Hepatocyte (in vitro differentiated cells): ENCODE measurements around the gene XYLT1. TPM values are rescaled to one million over a fixed set of nuclear protein-coding genes. Genes with fewer than 3 reads are reported as not detected.

Experiments
- DNase-seq: peaks from one replicate; pipeline ENCODE4 v3.0.0-alpha.2; 2016; ENCODE audit warnings: low spot score
- H2AFZ ChIP-seq: fragments of 200-600 bp; sonication (generic); 2 replicates; pipeline ENCODE4 v1.6.0; 2016; ENCODE audit warnings: antibody characterized with exemption, mild to moderate bottlenecking
- H3K27ac ChIP-seq: fragments of 200-600 bp; sonication (generic); 2 replicates; pipeline ENCODE4 v1.5.1; 2016; ENCODE audit warnings: mild to moderate bottlenecking
- H3K27me3 ChIP-seq: fragments of 200-600 bp; sonication (generic); 2 replicates; pipeline ENCODE4 v1.6.1; 2016
- H3K36me3 ChIP-seq: fragments of 200-600 bp; sonication (generic); replicated peaks from 2 replicates; pipeline ENCODE4 v1.5.1; 2016; ENCODE audit warnings: low read depth; ENCODE audit not compliant: insufficient read depth
- H3K4me1 ChIP-seq: fragments of 200-600 bp; sonication (generic); 2 replicates; pipeline ENCODE4 v1.5.1; 2016; ENCODE audit warnings: mild to moderate bottlenecking, moderate library complexity; ENCODE audit not compliant: insufficient read depth
- H3K4me2 ChIP-seq: fragments of 200-600 bp; sonication (generic); 2 replicates; pipeline ENCODE4 v1.6.0; 2016
- H3K4me3 ChIP-seq: fragments of 200-600 bp; sonication (generic); 2 replicates; pipeline ENCODE4 v1.5.1; 2016; ENCODE audit warnings: mild to moderate bottlenecking
- H3K79me2 ChIP-seq: fragments of 200-600 bp; sonication (generic); 2 replicates; pipeline ENCODE4 v1.6.0; 2017; ENCODE audit warnings: mild to moderate bottlenecking
- H3K9me2 ChIP-seq: fragments of 200-600 bp; sonication (generic); replicated peaks from 2 replicates; pipeline ENCODE4 v1.6.0; 2017; ENCODE audit warnings: mild to moderate bottlenecking; ENCODE audit not compliant: insufficient read depth
- H3K9me3 ChIP-seq: fragments of 200-600 bp; sonication (generic); 2 replicates; pipeline ENCODE4 v1.5.1; 2016; ENCODE audit warnings: low read depth, mild to moderate bottlenecking
- H4K20me1 ChIP-seq: fragments of 200-600 bp; sonication (generic); 2 replicates; pipeline ENCODE4 v1.6.0; 2016; ENCODE audit warnings: mild to moderate bottlenecking; ENCODE audit not compliant: insufficient read depth, poor library complexity, severe bottlenecking
- EZH2 ChIP-seq: fragments of 200-600 bp; sonication (generic); IDR thresholded peaks from 2 replicates; pipeline ENCODE4 v1.6.1; 2016; ENCODE audit warnings: antibody characterized with exemption, mild to moderate bottlenecking, borderline replicate concordance
- EZH2phosphoT487 ChIP-seq: fragments of 200-600 bp; sonication (generic); IDR thresholded peaks from one replicate; pipeline ENCODE4 v1.6.1; 2018; ENCODE audit warnings: antibody characterized with exemption, mild to moderate bottlenecking, low read depth, moderate library complexity; ENCODE audit not compliant: unreplicated experiment, severe bottlenecking
- WGBS: methylation state at CpG from one replicate; pipeline ENCODE4 v1.1.6; 2016; ENCODE audit warnings: low lambda C conversion rate; ENCODE audit errors: missing lambda C conversion rate; 5-methylcytosine and 5-hydroxymethylcytosine counted together
- polyA plus RNA-seq: library from polyadenylated mRNA; unstranded; fragments of >200 nt; fragmentation: Nextera tagmentation; extraction: Ambion mirVana; gene quantifications from 2 replicates; pipeline ENCODE4 v1.2.1, GENCODE V29; 2016
- total RNA-seq: library from RNA; depleted of rRNA; stranded (reverse); fragments of >200 nt; gene quantifications from 2 replicates; pipeline ENCODE4 v1.2.3, GENCODE V29; 2014
- TF ChIP-seq, protein P1 (sequence below): fragments of 200-600 bp; sonication (generic); IDR thresholded peaks from 2 replicates; pipeline ENCODE4 v1.5.1; 2016; ENCODE audit warnings: antibody characterized with exemption, mild to moderate bottlenecking; ENCODE audit not compliant: poor library complexity

Gene XYLT1
- total and polyA plus RNA-seq, 2 experiments from 2014 or later = 6.9 to 13.7 TPM

DNA sequence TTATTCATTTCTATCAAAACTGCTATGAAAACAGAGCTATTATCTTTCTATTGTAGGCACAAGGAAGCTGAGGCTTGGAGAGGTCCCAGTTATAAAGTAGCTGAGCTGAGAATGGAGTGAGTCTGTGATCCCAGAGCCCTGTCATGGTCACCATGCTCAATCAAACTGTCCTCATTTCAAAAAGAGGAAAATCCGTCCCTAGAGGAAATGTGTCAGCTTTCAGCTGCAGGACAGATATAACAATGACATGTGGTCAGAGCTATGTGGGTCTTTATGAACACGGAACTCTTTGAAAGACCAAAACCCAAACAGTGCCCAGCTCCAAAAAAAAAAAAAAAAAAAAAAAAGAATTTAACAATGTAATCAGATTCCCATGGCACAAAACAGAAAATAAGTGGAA lies 266.1 kb downstream of the XYLT1 start:
- Histone ChIP-seq H3K79me2 (no peaks in the 10 kb centered on the region), H4K20me1 (no peaks in the 10 kb centered on the region), H2AFZ (no peak overlapping the region), H3K4me3 (no peak overlapping the region), H3K36me3 (no peaks in the 10 kb centered on the region), H3K27me3 (no peaks in the 10 kb centered on the region), H3K9me2 (no peaks in the 10 kb centered on the region), H3K27ac (no peak overlapping the region), H3K4me1 (peaks cover 6% of the 10 kb centered on the region), H3K4me2 (no peak overlapping the region), H3K9me3 (no peaks in the 10 kb centered on the region)
- 62% methylated on average over 2 of the region's 2 CpGs for WGBS
- TF ChIP-seq EZH2phosphoT487 = no peak
- TF ChIP-seq, protein P1, sequence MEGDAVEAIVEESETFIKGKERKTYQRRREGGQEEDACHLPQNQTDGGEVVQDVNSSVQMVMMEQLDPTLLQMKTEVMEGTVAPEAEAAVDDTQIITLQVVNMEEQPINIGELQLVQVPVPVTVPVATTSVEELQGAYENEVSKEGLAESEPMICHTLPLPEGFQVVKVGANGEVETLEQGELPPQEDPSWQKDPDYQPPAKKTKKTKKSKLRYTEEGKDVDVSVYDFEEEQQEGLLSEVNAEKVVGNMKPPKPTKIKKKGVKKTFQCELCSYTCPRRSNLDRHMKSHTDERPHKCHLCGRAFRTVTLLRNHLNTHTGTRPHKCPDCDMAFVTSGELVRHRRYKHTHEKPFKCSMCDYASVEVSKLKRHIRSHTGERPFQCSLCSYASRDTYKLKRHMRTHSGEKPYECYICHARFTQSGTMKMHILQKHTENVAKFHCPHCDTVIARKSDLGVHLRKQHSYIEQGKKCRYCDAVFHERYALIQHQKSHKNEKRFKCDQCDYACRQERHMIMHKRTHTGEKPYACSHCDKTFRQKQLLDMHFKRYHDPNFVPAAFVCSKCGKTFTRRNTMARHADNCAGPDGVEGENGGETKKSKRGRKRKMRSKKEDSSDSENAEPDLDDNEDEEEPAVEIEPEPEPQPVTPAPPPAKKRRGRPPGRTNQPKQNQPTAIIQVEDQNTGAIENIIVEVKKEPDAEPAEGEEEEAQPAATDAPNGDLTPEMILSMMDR = no peak
- TF ChIP-seq EZH2 = no peak
- no peak for DNase-seq

DNA sequence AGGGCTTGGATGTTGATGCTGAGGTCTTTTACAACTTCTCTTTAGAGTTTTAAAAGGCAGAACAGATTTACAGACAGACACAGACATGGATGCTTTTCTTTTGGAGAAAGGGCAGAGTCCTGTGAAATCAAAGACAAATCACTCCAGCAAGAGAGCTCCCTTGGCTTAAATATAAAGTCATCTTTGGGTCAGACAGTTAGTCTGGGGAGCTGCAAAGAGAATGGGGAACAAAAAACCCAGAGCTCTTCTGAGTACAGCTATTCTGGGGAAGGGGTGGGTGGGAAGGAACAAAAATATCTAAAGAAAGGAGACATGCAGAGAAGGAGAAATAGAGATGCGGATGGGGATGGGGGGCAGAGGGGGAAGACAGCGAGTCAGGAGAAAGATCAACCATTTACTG lies 266.6 kb downstream of the XYLT1 start:
- Histone ChIP-seq H3K27me3 (no peaks in the 10 kb centered on the region), H3K27ac (no peak overlapping the region), H3K36me3 (peaks cover under 1% of the 10 kb centered on the region), H3K4me2 (no peak overlapping the region), H2AFZ (no peak overlapping the region), H3K4me3 (no peak overlapping the region), H3K9me2 (no peaks in the 10 kb centered on the region), H3K9me3 (no peaks in the 10 kb centered on the region), H3K79me2 (no peaks in the 10 kb centered on the region), H4K20me1 (no peaks in the 10 kb centered on the region), H3K4me1 (peaks cover 6% of the 10 kb centered on the region)
- WGBS = 100% methylated on average over 2 of the region's 2 CpGs
- DNase-seq = no peak
- no peak for TF ChIP-seq EZH2phosphoT487
- TF ChIP-seq, protein P1 = no peak
- no peak for TF ChIP-seq EZH2

DNA sequence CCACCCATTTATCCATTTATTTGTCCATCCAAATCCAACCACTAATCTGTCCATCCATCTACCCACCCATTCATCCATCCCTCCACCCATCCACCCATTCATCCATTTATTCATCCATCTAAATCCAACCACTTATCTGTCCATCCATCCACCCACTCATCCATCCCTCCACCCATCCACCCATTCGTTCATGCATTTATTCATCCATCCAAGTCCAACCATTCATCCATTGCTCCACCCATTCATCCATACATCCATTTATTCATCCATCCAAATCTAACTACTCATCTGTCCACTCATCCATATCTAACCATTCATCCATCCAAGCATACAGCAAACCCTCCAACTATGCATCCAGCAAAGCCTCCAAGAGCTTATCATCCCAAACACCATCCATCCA lies 267.3 kb downstream of the XYLT1 start:
- Histone ChIP-seq H3K4me2 (no peak overlapping the region), H3K9me3 (no peaks in the 10 kb centered on the region), H3K79me2 (no peaks in the 10 kb centered on the region), H3K27me3 (no peaks in the 10 kb centered on the region), H3K9me2 (no peaks in the 10 kb centered on the region), H3K27ac (no peak overlapping the region), H3K4me3 (no peak overlapping the region), H3K36me3 (peaks cover 3% of the 10 kb centered on the region), H2AFZ (no peak overlapping the region), H3K4me1 (peaks cover 6% of the 10 kb centered on the region), H4K20me1 (no peaks in the 10 kb centered on the region)
- no peak for DNase-seq
- TF ChIP-seq EZH2 (no peak), EZH2phosphoT487 (no peak)
- TF ChIP-seq, protein P1 = no peak
- WGBS = 96% methylated on average over 1 of the region's 1 CpG

DNA sequence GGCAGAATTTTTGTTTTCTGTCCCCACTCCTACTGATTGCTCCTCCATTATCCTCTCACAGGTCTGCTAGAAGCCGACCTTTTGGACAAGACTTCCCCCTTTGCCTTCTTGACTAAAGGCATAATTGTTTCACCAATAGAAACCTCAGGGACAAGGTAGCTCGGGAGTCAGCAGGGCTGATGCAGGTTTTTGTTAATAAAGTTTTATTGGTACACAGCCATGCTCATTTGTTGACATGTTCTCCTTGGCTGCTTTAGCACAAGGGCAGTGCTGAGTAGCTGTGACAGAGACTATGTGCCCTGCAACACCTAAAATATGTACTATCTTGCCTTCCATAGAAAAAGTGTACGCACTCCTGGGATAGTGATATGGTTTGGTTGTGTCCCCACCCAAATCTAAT lies 271.6 kb downstream of the XYLT1 start:
- Histone ChIP-seq H3K4me3 (no peak overlapping the region), H3K27me3 (no peaks in the 10 kb centered on the region), H3K79me2 (no peaks in the 10 kb centered on the region), H4K20me1 (no peaks in the 10 kb centered on the region), H3K4me2 (no peak overlapping the region), H3K36me3 (peaks cover 3% of the 10 kb centered on the region), H3K9me2 (no peaks in the 10 kb centered on the region), H2AFZ (no peak overlapping the region), H3K27ac (no peak overlapping the region), H3K4me1 (no peaks in the 10 kb centered on the region), H3K9me3 (no peaks in the 10 kb centered on the region)
- no peak for DNase-seq
- TF ChIP-seq EZH2 = no peak
- TF ChIP-seq, protein P1 = no peak
- no peak for TF ChIP-seq EZH2phosphoT487
- WGBS = 96% methylated on average over 3 of the region's 3 CpGs
